NCI-H1048 (cell line): Measurements from ENCODE around the gene ABCC4.

ENCODE experiments used
- DNase-seq: peaks from one replicate; lab custom pipeline; 2025; lab: John Stamatoyannopoulos, UW

ABCC4 gene

GRCh38 chr13:95258098-95258497 lies 43.2 kb downstream of the ABCC4 start:
- DNase-seq, result no peak

DNA sequence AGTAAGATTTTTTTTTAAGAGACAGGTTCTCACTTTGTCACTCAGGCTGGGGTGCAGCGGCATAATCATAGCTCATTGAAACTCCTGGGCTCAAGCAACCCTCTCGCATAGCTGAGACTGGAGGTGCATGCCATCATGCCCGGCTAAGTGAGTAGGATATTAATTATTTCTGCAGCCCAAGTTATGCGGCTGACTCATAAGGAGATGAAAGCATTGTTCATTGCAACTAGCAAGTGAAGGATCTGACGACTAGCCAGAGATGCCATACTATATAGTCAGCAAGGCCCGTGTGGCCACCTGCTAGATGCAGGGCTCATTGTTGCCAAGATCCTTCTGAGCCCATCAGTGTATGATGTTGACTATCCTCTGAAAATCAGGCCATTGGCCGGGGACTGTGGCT lies 45.2 kb downstream of the ABCC4 start:
- DNase-seq, result no peak

DNA sequence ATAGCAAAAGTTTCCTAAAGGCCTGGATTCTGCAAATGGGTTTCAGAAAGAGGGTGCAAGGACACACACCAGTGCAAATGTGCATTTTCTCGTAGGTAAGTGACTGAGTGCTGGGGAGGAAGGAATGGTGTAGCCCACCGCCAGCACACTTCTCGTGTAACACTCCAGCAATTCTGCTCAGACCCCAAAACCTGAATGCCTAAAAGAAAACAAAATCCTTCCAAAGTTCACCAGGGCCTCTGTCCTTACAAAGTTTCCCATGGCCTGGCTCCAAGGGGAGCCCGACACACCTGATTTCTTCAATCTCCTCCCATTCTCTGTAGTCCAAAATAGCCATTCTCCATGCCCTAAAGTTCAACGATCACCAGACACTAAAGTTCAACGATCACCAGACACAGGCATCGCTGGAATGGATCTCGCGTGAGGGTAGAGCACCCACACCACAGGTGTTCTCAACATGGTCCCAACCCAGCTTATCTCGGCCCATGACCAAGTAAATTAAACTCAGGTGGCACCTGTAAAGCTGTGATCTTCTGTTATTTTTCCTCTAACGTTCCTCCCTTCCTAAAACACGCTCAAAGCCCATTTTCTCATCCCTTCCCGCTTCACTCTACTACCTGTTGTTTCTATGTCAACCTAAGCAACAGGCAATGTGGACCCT lies 46.0 kb downstream of the ABCC4 start:
- no peak for DNase-seq

- no peak for DNase-seq
Observed at GRCh38 chr13:95254339-95254738, 46.9 kb downstream of the ABCC4 start.

- no peak for DNase-seq
Observed at GRCh38 chr13:95253033-95253432, 48.2 kb downstream of the ABCC4 start.

DNA sequence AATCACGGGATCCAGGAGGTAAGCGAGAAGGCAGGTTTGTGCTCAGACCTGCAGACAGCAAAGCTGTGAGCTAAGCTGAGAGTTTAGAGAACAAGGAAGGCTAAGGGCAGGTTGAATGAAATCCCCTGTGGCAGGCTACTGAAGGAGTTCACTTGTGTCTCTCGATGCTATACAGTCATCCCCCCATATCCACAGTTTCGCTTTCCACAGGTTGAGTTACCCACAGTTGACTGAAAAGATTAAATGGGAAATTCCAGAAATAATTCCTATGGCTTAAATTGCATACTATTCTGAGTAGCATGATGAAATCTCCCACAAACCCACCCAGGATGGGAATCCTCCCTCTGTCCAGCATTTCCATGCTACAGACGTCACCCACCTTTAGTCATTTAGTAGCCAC lies 49.6 kb downstream of the ABCC4 start:
- DNase-seq, result no peak

GRCh38 chr13:95250961-95251360 lies 50.3 kb downstream of the ABCC4 start:
- no peak for DNase-seq

DNA sequence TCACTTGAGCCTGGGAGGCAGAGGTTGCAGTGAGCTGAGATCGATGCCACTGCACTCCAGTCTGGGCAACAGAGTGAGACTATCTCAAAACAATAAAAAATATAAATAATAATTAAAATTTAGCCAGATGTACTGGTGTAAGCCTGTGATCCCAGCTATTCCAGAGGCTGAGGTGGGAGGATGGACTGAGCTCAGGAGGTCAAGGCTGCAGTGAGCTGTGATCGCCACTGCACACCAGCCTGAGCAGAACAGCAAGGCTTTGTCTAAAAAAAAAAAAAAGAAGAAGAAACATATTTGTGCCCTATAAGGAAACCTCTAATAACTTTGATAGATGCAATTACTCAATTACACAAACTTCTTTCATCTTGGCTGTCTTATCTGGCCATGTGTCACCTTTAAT lies 52.3 kb downstream of the ABCC4 start:
- no peak for DNase-seq

DNA sequence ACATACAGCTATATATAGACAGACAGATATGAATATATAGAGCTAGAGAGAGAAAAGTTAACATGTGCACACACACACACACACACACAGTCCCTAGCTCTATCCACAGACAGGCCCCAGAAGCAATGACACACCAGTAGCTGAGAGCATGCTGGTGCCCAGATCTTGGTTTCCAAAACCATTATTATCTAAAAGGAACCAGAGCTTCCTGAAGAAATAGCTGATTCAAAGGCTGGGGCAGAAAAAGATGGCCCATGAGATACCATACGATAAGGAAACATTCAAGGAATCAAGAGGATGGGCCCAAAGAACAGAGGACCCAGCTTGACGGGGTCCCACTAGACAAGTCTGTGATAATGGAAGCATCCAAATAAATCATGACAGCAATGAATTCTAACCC lies 53.4 kb downstream of the ABCC4 start:
- no peak for DNase-seq

DNA sequence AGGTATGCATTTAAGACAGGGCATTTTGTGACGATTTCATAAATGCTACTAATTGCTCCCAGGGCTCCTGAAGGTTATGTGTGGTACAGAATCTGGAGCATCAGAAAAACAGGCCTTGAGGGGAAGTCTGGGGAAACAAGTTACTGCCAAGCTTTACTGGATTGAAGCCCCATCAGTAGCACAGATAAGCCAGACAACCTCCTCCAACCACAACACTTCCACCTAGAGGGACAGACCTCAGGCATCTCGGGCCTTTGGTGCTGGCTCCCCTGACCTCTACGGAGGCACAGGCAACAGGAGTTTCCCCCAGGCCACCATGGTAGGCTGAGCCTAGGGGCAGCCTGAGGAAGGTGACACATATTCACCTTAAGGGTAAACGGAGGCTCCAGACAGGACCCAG lies 54.1 kb downstream of the ABCC4 start:
- no peak for DNase-seq

DNA sequence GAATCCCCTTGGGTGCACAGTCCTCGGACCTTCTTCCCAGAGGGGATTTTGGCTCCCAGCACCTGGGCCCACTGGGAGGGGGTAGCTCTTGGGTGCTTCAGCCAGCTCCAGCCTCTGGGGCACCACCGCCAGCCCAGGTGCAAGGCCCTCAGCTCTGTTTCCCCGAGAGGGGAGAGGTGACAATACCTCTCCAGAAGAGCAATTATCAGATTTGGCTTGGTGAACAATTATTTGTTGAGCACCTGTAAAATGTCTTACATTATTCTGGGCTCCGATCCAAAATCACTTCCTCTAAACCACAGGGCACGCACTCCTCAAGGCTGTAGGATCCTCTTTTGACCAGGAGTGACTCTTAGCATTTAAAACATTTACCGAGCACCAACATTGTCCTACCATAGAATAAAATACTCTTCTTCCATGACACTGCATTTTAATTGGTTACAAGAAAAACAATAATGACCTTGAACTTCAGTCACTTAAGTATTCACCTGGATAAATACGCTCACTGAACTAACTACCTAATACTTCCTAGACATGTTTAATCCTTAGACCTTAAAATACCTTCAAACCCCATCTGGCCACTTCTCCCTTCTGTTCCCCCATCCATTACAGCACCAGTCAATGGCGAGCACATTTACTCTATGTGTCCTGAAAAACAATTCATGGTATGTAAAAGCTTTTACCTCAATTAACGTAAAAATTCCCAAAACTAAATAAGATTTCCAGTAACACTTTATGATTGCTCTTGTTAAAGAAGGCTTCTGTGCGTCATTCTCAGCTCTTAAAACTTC lies 54.8 kb downstream of the ABCC4 start:
- DNase-seq, result no peak

- DNase-seq, result no peak
Observed at GRCh38 chr13:95245071-95245470, 56.2 kb downstream of the ABCC4 start.

GRCh38 chr13:95243207-95243606 lies 58.0 kb downstream of the ABCC4 start:
- no peak for DNase-seq

- DNase-seq, result no peak
Observed at GRCh38 chr13:95241321-95241720, 59.9 kb downstream of the ABCC4 start.

GRCh38 chr13:95239283-95239682 lies 62.0 kb downstream of the ABCC4 start:
- DNase-seq, result no peak

- no peak for DNase-seq
Observed at GRCh38 chr13:95237310-95237870, 63.9 kb downstream of the ABCC4 start.

DNA sequence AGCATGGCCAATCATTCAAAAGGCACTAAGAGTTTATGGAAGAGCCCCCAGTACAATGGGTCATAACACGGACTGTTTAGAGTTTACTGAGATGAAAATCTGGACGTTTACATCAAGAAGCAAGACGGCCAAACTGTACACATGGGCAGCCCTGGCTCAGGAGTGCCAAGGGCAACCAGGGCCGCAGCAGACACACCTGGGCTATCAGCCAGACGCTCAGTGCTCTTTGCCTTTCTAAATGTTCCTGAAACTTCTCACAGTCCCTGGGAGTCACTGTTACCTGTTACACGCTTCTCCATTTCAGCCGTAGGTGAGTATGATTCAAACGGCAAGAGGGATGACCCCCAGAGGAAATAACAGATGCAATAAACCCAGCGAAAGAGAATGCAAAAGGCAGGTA lies 64.5 kb downstream of the ABCC4 start:
- no peak for DNase-seq

DNA sequence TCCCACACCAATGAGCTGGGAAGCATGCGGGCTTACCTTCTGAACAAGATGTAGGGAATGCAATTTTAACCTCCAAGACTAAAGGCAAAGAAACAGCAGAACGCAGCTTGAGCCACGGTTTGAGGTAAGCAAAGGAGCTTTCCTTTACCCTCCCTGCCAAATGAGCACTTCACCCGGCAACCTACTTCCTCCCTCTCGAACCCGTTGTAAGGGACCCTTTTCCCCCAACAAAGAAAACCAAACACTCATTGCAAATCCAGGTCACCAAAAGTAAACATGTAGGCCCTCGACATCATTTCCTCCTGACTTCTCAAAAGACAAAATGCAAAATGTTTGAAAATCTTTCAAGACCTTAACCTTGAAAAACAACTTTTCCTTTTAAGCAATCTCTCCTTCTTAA lies 65.3 kb downstream of the ABCC4 start:
- no peak for DNase-seq

- no peak for DNase-seq
Observed at GRCh38 chr13:95235199-95235756, 66.0 kb downstream of the ABCC4 start.

- DNase-seq, result no peak
Observed at GRCh38 chr13:95234242-95234641, 67.0 kb downstream of the ABCC4 start.

- no peak for DNase-seq
Observed at GRCh38 chr13:95233026-95233635, 68.1 kb downstream of the ABCC4 start.

DNA sequence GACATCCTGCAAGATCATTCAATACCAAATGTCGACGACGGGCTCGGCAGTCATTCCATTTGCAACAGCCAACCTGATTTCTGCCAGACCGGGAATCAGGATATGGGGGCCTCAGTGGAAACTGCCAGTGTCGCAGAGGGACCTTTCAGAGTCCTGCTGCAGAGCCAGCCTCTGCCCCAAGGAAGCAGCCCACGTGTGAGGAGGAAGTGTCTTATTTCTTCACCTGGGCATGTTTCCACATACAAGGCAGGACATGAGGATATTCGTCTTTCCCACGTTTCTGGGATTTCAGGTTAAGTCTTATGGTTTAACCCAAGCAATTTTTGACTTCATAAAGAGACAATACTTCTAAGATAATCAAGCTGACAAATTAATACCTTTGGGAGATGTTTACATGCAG lies 69.9 kb downstream of the ABCC4 start:
- DNase-seq, result no peak

- no peak for DNase-seq
Observed at GRCh38 chr13:95229855-95230254, 71.4 kb downstream of the ABCC4 start.
